BLaER1 treated with 17β-estradiol and CSF1 and Interleukin-3, amounts not matched to agents 10 nM and 100 nM (cell line): Measurements from ENCODE around the gene DIPK1B.

ENCODE experiments used
- H3K27ac ChIP-seq, 11 experiments: shearing (Covaris generic); formaldehyde crosslinking; 2 replicates each; pipeline ENCODE4 v1.8.1; 2022
- H3K27me3 ChIP-seq, 11 experiments: shearing (Covaris generic); formaldehyde crosslinking; 2 replicates each; pipeline ENCODE4 v1.8.1; 2022
- H3K36me3 ChIP-seq, 11 experiments: shearing (Covaris generic); formaldehyde crosslinking; 2 replicates each; pipeline ENCODE4 v1.8.1; 2022
- H3K4me1 ChIP-seq, 10 experiments: shearing (Covaris generic); formaldehyde crosslinking; 2 replicates each; pipeline ENCODE4 v1.8.1; 2022
- H3K4me2 ChIP-seq, 11 experiments: shearing (Covaris generic); formaldehyde crosslinking; 2 replicates each; pipeline ENCODE4 v1.8.1; 2022
- H3K4me3 ChIP-seq, 10 experiments: shearing (Covaris generic); formaldehyde crosslinking; 2 replicates each; pipeline ENCODE4 v1.8.1; 2022
- H3K9ac ChIP-seq, 11 experiments: shearing (Covaris generic); formaldehyde crosslinking; 2 replicates each; pipeline ENCODE4 v1.8.1; 2022
- H3K9me3 ChIP-seq, 11 experiments: shearing (Covaris generic); formaldehyde crosslinking; replicated peaks in 1 of 11; 2 replicates each; pipeline ENCODE4 v1.8.1; 2022
- H4K20me1 ChIP-seq, 11 experiments: shearing (Covaris generic); formaldehyde crosslinking; 2 replicates each; pipeline ENCODE4 v1.8.1; 2022
- Cebpa-rat ChIP-seq, 11 experiments: shearing (Covaris generic); IDR thresholded peaks; 2 replicates each; pipeline ENCODE4 v1.8.1; 2022

The DIPK1B gene

GRCh38 chr9:136745389-136746154 lies 33.2 kb downstream of the DIPK1B start:
- Histone ChIP-seq H3K4me2 (peak overlapping the region in 10 of 11 experiments; percentile 13 to 99 (median 95); a peak in 18 of 22 replicates), H3K9ac (peak overlapping the region in 4 of 11 experiments; percentile 41 to 54 (median 50); a peak in 3 of 22 replicates), H3K27me3 (peaks cover 0 to 49% (median 0%) of the 10 kb centered on the region in 11 experiments; a peak in 9 of 22 replicates), H3K27ac (peak overlapping the region in 1 of 11 experiments; percentile 38; a peak in 4 of 22 replicates), H4K20me1 (peaks cover 0 to 47% (median 8%) of the 10 kb centered on the region in 11 experiments; a peak in 8 of 22 replicates), H3K9me3 (no peaks in the 10 kb centered on the region), H3K36me3 (no peaks in the 10 kb centered on the region), H3K4me1 (peaks cover 56 to 98% (median 95%) of the 10 kb centered on the region in 10 experiments), H3K4me3 (0 out of 20 replicates have a peak overlapping the region, but pooled peaks of 1 of the 10 experiments have one; percentile 14)
- TF ChIP-seq Cebpa-rat (IDR thresholded peaks at IDR 0.05) = no peak

DNA sequence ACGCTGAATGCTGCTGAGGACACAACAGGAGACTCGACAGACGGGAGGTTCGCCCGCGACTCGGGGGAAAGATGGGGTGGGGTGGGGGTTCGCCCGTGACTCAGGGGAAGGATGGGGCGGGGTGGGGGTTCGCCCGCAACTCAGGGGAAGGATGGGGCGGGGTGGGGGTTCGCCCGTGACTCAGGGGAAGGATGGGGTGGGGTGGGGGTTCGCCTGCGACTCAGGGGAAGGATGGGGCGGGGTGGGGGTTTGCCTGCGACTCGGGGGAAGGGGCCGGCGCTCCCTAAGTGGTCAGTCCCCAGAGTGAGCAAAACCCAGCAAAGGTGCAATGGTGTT lies 33.8 kb downstream of the DIPK1B start:
- H3K4me2 ChIP-seq = peak overlapping the region in 10 of 11 experiments; percentile 40 to 100 (median 97); a peak in 19 of 22 replicates
- peaks cover 1 to 3% (median 2%) of the 10 kb centered on the region in 11 experiments for H3K9me3 ChIP-seq
- peak overlapping the region in 3 of 11 experiments; percentile 96 to 99 (median 97); a peak in 5 of 22 replicates for H3K27ac ChIP-seq
- peak overlapping the region in 3 of 10 experiments; percentile 42 to 61 (median 53); a peak in 5 of 20 replicates for H3K4me3 ChIP-seq
- H3K36me3 ChIP-seq = no peaks in the 10 kb centered on the region
- peak overlapping the region in 4 of 11 experiments; percentile 83 to 89 (median 84); a peak in 6 of 22 replicates for H3K9ac ChIP-seq
- no peak for TF ChIP-seq Cebpa-rat (IDR thresholded peaks at IDR 0.05)
- H3K27me3 ChIP-seq = peaks cover 0 to 44% (median 0%) of the 10 kb centered on the region in 11 experiments; a peak in 9 of 22 replicates
- H3K4me1 ChIP-seq = peaks cover 53 to 94% (median 90%) of the 10 kb centered on the region in 10 experiments
- H4K20me1 ChIP-seq = peaks cover 0 to 47% (median 8%) of the 10 kb centered on the region in 11 experiments; a peak in 8 of 22 replicates

GRCh38 chr9:136746621-136747020 lies 34.2 kb downstream of the DIPK1B start:
- Histone ChIP-seq H3K36me3 (no peaks in the 10 kb centered on the region; a peak in 2 of 22 replicates), H3K4me3 (peak overlapping the region in 7 of 10 experiments; percentile 7 to 61 (median 46); a peak in 12 of 20 replicates), H3K27me3 (peaks cover 0 to 40% (median 0%) of the 10 kb centered on the region in 11 experiments; a peak in 9 of 22 replicates), H3K27ac (peak overlapping the region in 6 of 11 experiments; percentile 95 to 99 (median 97); a peak in 10 of 22 replicates), H4K20me1 (peaks cover 0 to 43% (median 8%) of the 10 kb centered on the region in 11 experiments; a peak in 8 of 22 replicates), H3K4me1 (peaks cover 53 to 89% (median 85%) of the 10 kb centered on the region in 10 experiments), H3K9ac (peak overlapping the region in 7 of 11 experiments; percentile 14 to 89 (median 83); a peak in 12 of 22 replicates), H3K9me3 (peaks cover 6 to 8% (median 7%) of the 10 kb centered on the region in 11 experiments), H3K4me2 (peak overlapping the region; percentile 15 to 100 (median 96); a peak in 21 of 22 replicates)
- no peak for TF ChIP-seq Cebpa-rat (IDR thresholded peaks at IDR 0.05)

DNA sequence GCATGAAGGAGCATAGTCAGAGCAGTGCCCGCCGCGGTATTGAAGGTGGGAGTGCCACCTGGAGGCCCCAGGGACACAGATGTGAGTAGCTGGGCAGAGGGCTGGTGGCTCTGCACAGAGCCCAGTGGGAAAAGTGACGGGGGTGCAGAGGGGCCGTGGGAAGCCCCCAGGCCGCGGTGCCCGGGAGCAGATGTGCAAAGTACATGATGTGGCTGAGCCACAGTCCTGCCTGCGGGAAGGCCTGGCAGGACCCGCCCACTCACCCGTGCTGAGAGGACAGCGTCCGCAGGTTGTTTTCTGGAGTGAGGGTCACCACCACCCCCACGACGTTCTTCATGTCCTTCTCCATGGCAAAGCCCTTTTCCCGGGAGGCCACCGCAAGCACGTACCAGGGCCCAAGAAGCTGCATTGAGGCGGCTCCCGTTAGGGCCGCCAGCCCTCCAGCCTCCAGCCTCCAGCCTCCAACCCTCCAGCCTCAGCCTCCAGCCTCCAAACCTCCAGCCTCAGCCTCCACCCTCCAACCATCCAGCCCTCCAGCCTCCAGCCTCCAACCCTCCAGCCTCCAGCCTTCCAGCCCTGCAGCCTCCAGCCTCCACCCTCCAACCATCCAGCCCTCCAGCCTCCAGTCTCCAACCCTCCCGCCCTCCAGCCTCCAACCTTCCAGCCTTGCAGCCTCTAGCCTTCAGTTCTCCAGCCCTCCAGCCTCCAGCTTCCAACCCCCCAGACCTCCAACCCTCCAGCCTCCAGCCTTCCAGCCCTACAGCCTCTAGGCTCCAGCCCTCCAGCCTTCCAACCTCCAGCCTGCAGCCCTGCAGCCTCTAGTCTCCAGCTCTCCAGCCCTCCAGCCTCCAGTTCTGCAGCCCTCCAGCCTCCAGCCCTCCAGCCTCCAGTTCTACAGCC lies 35.0 kb downstream of the DIPK1B start:
- TF ChIP-seq Cebpa-rat (IDR thresholded peaks at IDR 0.05) = no peak
- Histone ChIP-seq H3K4me1 (peaks cover 45 to 81% (median 78%) of the 10 kb centered on the region in 10 experiments), H4K20me1 (peaks cover 0 to 35% (median 8%) of the 10 kb centered on the region in 11 experiments; a peak in 8 of 22 replicates), H3K9ac (peak overlapping the region in 8 of 11 experiments; percentile 63 to 89 (median 83); a peak in 15 of 22 replicates), H3K27me3 (peaks cover 0 to 32% (median 0%) of the 10 kb centered on the region in 11 experiments; a peak in 8 of 22 replicates), H3K36me3 (no peaks in the 10 kb centered on the region; a peak in 2 of 22 replicates), H3K4me2 (peak overlapping the region; percentile 40 to 100 (median 96); a peak in 21 of 22 replicates), H3K27ac (peak overlapping the region in 8 of 11 experiments; percentile 80 to 99 (median 96); a peak in 15 of 22 replicates), H3K4me3 (peak overlapping the region in 6 of 10 experiments; percentile 2 to 61 (median 50); a peak in 11 of 20 replicates), H3K9me3 (peaks cover 14 to 16% (median 15%) of the 10 kb centered on the region in 11 experiments)

GRCh38 chr9:136748201-136748600 lies 35.8 kb downstream of the DIPK1B start, which contains the start of gene LCN6:
TSS of gene LCN6 (minus strand) at chr9:136748525. CDS start at chr9:136748483, 42 bp downstream.
- peaks cover 21 to 23% (median 23%) of the 10 kb centered on the region in 11 experiments for H3K9me3 ChIP-seq
- peak within 1 kb of the TSS; percentile 67 to 100 (median 96) for H3K4me2 ChIP-seq
- H3K36me3 ChIP-seq = no peaks in the 10 kb centered on the region; a peak in 2 of 22 replicates
- H3K9ac ChIP-seq = peak within 1 kb of the TSS; percentile 23 to 89 (median 80); a peak in 19 of 22 replicates
- peaks cover 37 to 76% (median 72%) of the 10 kb centered on the region in 10 experiments for H3K4me1 ChIP-seq
- H3K27me3 ChIP-seq = peaks cover 0 to 27% (median 0%) of the 10 kb centered on the region in 11 experiments; a peak in 9 of 22 replicates
- TF ChIP-seq Cebpa-rat (IDR thresholded peaks at IDR 0.05) = no peak
- peak within 1 kb of the TSS in 10 of 11 experiments; percentile 39 to 99 (median 96); a peak in 18 of 22 replicates for H3K27ac ChIP-seq
- H3K4me3 ChIP-seq = peak within 1 kb of the TSS in 7 of 10 experiments; percentile 24 to 61 (median 46); a peak in 11 of 20 replicates
- H4K20me1 ChIP-seq = peaks cover 0 to 27% (median under 1%) of the 10 kb centered on the region in 11 experiments; a peak in 6 of 22 replicates

DNA sequence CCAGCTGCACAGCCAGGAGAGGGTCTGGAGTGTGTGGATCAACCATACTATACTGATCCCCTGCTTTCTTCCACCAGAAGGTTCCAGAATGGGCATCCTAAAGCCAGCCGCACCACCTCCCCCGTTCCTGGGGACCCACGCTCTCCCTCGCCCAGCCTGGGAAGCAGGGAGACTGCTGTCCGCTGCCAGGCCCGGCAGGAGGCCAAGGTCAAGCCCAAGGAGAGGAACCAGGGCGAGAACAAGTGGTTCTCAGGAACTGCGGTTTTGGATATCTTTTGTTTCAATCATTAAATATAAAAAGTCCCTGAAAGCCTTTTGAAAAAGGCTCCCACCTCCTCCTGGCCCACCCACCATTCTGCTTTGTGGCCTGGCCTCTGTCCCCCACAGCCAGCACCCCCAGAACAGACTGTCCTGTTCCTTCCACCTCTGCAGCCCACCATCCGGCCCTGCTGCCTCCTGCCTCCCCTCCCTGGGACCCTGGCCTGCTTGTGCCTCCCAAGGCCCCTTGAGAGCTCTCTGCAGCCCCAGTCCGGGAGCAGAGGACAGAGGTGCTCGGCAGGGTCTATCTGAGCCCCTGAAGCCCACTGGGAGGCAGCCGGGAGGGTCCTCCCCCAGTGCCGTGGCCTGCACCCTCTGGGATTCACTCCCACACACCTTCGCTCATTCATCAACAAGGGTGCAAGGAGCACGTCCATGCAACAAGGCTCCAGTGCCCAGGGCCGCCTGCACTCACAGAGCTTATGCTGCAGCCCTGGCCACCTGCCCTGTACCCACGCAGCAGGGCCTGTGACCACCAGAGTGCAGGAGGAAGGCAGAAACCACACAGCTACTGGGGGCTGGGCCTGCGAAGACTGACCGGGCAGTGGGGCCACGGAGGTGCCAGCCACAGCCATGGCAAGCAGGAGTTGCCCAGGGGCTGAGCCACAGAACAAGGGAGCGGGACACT lies 36.6 kb downstream of the DIPK1B start:
- Histone ChIP-seq H3K9ac (peak overlapping the region; percentile 23 to 89 (median 80); a peak in 19 of 22 replicates), H3K27me3 (peaks cover 0 to 33% (median 2%) of the 10 kb centered on the region in 11 experiments; a peak in 11 of 22 replicates), H3K4me3 (peak overlapping the region in 7 of 10 experiments; percentile 12 to 61 (median 42); a peak in 10 of 20 replicates), H4K20me1 (peaks cover 0 to 19% (median 0%) of the 10 kb centered on the region in 11 experiments; a peak in 3 of 22 replicates), H3K9me3 (peaks cover 23 to 28% (median 25%) of the 10 kb centered on the region in 11 experiments), H3K4me2 (peak overlapping the region; percentile 67 to 100 (median 96)), H3K4me1 (peaks cover 37 to 76% (median 72%) of the 10 kb centered on the region in 10 experiments), H3K36me3 (no peaks in the 10 kb centered on the region; a peak in 2 of 22 replicates), H3K27ac (peak overlapping the region in 10 of 11 experiments; percentile 39 to 99 (median 96); a peak in 18 of 22 replicates)
- TF ChIP-seq Cebpa-rat (IDR thresholded peaks at IDR 0.05) = no peak
